ENCODE data around the gene B3GNT3. TPM values are rescaled to one million over a fixed set of nuclear protein-coding genes. Genes with fewer than 3 reads are reported as not detected.
A peak's percentile ranks its signal among the peaks of the same experiment; 100 is the strongest.

The B3GNT3 gene
- total RNA-seq, 1 donor from 2014 or later, result not detected

- TF ChIP-seq, protein P1, sequence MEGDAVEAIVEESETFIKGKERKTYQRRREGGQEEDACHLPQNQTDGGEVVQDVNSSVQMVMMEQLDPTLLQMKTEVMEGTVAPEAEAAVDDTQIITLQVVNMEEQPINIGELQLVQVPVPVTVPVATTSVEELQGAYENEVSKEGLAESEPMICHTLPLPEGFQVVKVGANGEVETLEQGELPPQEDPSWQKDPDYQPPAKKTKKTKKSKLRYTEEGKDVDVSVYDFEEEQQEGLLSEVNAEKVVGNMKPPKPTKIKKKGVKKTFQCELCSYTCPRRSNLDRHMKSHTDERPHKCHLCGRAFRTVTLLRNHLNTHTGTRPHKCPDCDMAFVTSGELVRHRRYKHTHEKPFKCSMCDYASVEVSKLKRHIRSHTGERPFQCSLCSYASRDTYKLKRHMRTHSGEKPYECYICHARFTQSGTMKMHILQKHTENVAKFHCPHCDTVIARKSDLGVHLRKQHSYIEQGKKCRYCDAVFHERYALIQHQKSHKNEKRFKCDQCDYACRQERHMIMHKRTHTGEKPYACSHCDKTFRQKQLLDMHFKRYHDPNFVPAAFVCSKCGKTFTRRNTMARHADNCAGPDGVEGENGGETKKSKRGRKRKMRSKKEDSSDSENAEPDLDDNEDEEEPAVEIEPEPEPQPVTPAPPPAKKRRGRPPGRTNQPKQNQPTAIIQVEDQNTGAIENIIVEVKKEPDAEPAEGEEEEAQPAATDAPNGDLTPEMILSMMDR (conservative IDR thresholded peaks at IDR 0.05), result no peak
- Mint-ChIP-seq H3K27me3 (ENCODE audit: low read depth) (peaks cover 16% of the 10 kb centered on the region), H3K4me1 (peaks cover 4% of the 10 kb centered on the region), H3K9me3 (no peaks in the 10 kb centered on the region), H3K36me3 (ENCODE audit: low read depth) (no peaks in the 10 kb centered on the region), H3K4me3 (no peak overlapping the region), H3K27ac (ENCODE audit: unreplicated experiment) (no peak overlapping the region)
- DNase-seq (ENCODE audit: low read depth, low spot score), result no peak
Observed at GRCh38 chr19:17826508-17827056, 31.6 kb downstream of the B3GNT3 start.

DNA sequence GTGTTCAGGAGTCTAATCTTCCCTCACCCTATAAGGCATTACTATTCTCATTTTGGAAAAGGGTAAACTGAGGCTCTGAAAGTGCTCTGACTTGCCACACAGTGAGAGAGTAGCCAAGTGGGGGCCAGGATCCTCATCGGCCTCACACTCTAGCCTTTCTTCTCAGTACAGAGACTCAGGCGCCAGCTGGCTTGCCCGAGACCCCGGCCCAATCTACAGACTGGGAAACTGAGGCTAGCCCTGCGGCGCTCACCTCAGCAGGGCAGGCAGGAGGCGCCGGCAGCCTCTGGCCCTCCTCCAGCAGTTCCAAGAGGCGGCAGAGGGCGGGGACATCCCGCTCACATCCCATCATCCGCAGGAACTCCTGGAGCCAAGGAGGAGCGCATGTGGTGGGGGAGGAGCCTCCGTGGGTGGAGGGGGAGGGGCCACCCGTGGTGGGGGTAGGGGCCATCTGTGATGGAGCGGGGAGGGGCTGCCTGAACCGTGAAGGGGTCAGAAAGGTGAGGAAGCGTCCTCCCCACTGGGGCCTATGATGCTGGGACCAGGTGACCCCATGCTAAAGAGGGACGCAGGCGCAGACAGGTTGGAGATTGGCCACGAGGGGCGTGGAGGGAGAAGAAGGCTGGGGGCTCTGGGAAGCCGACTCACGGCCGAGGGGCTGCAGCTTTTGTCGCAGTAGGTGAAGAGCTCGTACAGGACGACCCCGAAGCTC lies 35.1 kb downstream of the B3GNT3 start:
- TF ChIP-seq, protein P1 (conservative IDR thresholded peaks at IDR 0.05), result no peak
- Mint-ChIP-seq H3K4me1 (peaks cover 11% of the 10 kb centered on the region), H3K4me3 (peak overlapping the region; percentile 83), H3K27ac (ENCODE audit: unreplicated experiment) (peak overlapping the region; percentile 89), H3K9me3 (no peaks in the 10 kb centered on the region), H3K27me3 (ENCODE audit: low read depth) (peaks cover 16% of the 10 kb centered on the region), H3K36me3 (ENCODE audit: low read depth) (no peaks in the 10 kb centered on the region)
- DNase-seq (ENCODE audit: low read depth, low spot score), result peak; percentile 21

- Mint-ChIP-seq H3K27me3 (ENCODE audit: low read depth) (peaks cover 22% of the 10 kb centered on the region), H3K9me3 (no peaks in the 10 kb centered on the region), H3K27ac (ENCODE audit: unreplicated experiment) (peak overlapping the region; percentile 89), H3K4me1 (peaks cover 18% of the 10 kb centered on the region), H3K4me3 (peak overlapping the region; percentile 83), H3K36me3 (ENCODE audit: low read depth) (no peaks in the 10 kb centered on the region)
- TF ChIP-seq, protein P1 (conservative IDR thresholded peaks at IDR 0.05), result no peak
- DNase-seq (ENCODE audit: low read depth, low spot score), result peak; percentile 62
Observed at GRCh38 chr19:17830567-17831418, 35.9 kb downstream of the B3GNT3 start.

DNA sequence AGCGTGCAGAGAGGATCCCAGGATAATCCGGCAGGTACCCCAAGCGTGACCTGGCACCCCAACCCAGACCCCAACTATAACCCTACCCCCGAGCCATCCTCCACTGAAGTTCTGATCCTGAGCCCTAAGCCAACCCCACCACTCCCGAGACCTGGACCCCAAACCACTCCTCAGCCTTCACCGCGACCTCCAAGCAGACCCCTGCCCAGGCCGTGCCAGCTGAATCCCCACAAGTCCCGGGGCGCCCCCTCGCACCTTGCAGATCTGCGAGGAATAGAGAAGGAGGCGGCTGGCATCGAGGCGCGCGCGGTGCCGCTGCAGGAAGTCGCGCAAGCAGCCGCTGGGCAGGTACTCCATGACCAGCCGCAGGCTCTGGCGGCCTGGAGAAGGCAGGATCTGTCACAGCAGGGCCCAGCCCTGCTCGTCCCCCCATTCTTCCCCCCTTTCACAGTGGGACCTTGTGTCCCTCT lies 36.5 kb downstream of the B3GNT3 start:
- Mint-ChIP-seq H3K4me1 (peaks cover 18% of the 10 kb centered on the region), H3K27me3 (ENCODE audit: low read depth) (peaks cover 23% of the 10 kb centered on the region), H3K36me3 (ENCODE audit: low read depth) (no peaks in the 10 kb centered on the region), H3K4me3 (no peak overlapping the region), H3K27ac (ENCODE audit: unreplicated experiment) (no peak overlapping the region), H3K9me3 (no peaks in the 10 kb centered on the region)
- DNase-seq (ENCODE audit: low read depth, low spot score), result no peak
- TF ChIP-seq, protein P1 (conservative IDR thresholded peaks at IDR 0.05), result no peak

GRCh38 chr19:17832443-17833208 lies 37.7 kb downstream of the B3GNT3 start:
- H3K27me3 Mint-ChIP-seq (ENCODE audit: low read depth), result peaks cover 25% of the 10 kb centered on the region
- H3K36me3 Mint-ChIP-seq (ENCODE audit: low read depth), result no peaks in the 10 kb centered on the region
- H3K27ac Mint-ChIP-seq (ENCODE audit: unreplicated experiment), result no peak overlapping the region
- TF ChIP-seq, protein P1 (conservative IDR thresholded peaks at IDR 0.05), result no peak
- no peak overlapping the region for H3K4me3 Mint-ChIP-seq
- no peak for DNase-seq (ENCODE audit: low read depth, low spot score)
- H3K4me1 Mint-ChIP-seq, result peaks cover 18% of the 10 kb centered on the region
- H3K9me3 Mint-ChIP-seq, result no peaks in the 10 kb centered on the region
